Stimulated activated CD4-positive, alpha-beta T cell treated with anti-CD3 and anti-CD28 coated beads, Interleukin-1b, Interleukin-23, amount 100 ng/mL, for 1 hour (primary cell): ENCODE measurements around the gene EMILIN2.

Source experiments
- DNase-seq, 2 donors: peaks; one replicate each; pipeline ENCODE4 v3.0.0-alpha.2; 2020; ENCODE audit warnings: low read depth in 2 of 2

The EMILIN2 gene

DNA sequence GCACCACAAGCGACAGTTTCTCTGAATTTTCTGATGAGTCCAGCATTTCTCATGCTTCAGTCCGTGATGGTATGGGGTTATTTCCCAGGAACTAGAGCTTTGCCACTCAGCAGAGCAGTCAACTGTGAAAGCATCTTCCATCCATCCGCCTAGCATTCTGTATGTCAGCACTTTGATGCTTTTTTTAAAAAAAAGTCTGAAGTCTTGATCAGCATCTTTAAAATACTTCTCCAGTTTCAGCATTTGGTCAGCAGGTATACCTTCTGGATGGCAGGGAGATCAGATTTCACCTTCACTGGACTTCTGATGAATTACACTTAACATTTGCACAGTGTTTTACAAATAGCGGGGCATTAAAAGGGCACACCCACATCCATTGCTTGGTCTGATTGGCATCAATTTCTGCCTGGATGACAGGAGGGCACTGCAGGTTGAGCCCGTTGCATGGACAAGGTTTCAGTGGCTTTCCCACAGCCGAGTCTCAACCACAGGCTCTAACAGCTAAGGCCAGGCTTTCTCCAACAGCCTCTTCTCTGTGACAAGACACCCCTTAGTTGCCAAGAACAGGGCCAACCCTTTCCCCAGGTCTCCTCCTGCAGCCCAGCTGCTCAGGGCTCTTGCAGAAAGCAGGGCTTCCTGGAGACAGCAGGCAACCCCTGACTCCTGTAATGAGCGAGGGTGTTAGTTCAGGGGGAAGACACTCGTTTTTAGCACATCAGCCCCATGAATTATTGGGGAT, 54.0 kb downstream of the EMILIN2 start:
- no peak for DNase-seq

DNA sequence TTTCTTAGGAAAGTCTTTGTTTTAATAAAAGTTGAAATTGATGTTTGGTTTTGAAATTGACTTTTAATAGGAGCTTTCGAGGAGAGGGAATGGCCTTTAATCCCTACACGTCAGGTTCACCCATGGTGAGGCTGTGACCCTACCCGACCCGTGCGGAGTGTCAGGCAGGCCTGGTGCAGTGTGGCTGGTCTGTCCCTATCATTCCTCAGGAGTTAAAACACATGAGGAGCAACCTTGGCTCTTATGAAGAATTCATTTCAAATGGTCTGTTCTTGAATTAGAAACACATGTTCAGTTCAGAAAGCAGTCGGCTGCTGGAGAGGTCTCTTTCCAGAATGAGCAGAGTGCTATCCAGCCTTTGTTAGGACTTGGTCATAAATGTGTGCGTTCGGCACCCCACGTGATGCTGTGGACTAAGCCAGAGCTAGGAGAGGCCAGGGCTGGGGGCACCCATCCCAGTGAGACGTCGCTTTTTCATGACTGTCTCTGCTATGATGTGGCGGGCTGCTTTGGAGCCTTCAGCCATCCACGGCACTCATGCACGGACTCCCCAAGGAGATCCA, 54.7 kb downstream of the EMILIN2 start:
- DNase-seq = no peak

GRCh38 chr18:2902327-2902726, 55.5 kb downstream of the EMILIN2 start:
- DNase-seq = no peak

GRCh38 chr18:2903006-2903405, 56.2 kb downstream of the EMILIN2 start:
- no peak for DNase-seq

- no peak for DNase-seq
Measured at GRCh38 chr18:2905854-2906703, 59.3 kb downstream of the EMILIN2 start.

- DNase-seq = no peak
Measured at GRCh38 chr18:2906704-2907549, 60.1 kb downstream of the EMILIN2 start.

DNA sequence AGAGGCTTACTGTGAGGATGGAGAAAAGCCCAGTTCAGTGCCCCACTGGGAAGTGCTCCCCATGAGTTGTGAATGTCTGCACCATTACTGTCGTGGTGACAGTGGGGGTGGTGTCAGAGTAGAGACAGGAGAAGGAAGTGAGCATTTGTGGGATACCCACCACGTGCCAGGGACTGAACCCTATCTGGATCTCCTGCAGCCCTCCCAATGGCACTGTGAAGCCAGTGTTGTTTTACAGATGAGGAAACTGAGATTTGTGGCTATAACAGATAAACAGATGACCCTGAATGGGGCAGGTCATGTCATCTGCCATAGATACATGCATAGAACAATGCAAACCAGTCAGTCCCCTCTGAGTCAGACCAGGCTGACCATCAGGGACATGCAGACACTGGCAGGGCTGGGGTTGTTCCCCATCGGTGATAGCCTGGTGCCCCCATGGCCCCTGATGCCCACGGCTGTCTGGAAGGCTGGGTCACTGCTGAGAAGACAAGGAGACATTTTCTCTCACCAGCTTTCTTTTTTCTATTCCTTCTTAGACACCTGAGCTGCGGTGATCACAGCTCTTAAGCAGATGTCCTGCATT, 60.8 kb downstream of the EMILIN2 start:
- DNase-seq = no peak

DNA sequence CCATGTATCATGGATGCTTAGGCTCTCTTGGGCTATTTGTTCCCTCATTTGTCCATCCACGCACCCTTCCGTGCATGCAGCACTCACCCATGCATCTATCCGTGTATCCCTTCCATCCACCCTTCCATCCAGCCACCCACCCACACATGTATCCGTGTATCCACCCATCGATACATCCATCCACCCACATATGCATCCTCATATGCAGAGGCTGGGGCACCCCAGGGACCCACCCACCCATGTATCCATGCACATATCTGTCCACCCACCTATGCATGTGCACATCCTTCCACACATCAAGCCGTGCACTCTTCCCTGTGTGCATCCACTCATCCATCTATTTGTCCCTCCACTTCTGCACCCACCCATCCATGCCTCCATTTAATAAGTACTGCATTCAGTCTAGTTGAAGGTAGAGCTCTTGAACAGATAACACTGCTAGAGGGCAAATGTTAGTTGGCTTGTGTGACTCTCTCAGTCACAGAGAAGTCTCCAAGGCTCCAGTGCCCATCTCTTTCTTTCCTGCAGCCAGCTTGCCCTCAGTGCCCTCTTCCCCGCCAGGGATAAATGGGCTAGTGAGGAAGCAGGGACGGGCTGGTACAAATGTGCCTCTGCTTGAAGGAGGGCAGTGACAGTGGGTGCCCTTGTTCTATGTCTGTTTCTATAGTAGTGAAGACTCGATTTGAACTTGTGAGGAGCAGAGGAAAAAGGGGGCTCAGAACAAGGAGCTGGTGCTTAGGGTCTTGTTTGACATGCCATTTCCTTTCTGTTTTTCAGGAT, 61.5 kb downstream of the EMILIN2 start:
- no peak for DNase-seq

GRCh38 chr18:2908946-2909335, 62.1 kb downstream of the EMILIN2 start:
- DNase-seq = no peak

DNA sequence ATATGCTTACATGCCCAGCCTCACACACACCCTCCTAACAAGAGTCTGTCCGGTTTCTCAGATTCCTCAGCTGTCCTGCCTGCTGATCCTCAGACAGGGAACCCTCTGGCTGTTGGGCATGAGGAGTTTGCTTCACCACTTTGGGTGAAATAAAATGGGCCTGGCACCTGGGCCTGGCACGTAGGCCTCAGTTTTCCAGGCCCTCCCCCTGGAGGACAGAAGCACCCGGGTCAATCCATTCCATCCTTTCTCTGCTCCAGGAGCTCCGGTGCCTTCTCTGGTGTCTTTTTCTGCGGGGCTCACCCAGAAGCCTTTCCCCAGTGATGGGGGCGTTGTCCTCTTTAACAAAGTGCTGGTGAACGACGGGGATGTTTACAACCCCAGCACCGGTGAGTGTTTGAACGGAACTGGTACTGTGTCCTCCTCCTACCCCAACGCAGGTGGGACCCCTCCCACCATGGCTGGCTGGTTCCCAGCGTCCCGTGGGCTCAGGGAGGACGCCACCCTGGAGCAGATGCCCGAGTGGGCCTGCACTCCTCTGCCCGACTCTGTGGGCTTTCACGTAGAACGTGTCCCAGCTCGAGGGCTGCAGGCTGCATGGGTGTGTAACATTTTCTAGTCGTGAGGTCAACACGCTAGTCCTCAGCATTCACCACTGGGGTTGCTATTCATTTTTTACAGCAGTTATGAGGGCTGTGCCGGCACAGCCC, 62.8 kb downstream of the EMILIN2 start:
- no peak for DNase-seq

DNA sequence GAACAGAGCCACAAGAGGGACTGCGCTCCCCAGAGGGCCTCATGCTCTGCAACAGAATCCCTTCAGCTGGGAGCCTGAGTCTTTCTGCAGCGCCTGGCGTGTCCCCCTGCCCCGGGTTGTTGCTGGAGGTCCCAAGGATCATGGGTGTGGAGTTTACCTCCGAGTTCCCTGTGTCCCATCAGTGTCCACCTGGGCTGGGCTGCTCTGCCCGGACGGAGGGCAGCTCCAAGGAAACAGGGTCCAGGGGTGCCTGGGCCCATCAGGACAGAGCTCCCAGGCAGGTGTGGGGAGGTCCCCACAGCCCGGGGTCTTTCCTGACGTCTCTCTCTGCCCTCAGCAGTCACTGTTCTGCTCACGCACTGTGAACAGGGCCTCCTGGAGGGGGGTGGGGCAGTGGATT, 63.5 kb downstream of the EMILIN2 start:
- DNase-seq = no peak

DNA sequence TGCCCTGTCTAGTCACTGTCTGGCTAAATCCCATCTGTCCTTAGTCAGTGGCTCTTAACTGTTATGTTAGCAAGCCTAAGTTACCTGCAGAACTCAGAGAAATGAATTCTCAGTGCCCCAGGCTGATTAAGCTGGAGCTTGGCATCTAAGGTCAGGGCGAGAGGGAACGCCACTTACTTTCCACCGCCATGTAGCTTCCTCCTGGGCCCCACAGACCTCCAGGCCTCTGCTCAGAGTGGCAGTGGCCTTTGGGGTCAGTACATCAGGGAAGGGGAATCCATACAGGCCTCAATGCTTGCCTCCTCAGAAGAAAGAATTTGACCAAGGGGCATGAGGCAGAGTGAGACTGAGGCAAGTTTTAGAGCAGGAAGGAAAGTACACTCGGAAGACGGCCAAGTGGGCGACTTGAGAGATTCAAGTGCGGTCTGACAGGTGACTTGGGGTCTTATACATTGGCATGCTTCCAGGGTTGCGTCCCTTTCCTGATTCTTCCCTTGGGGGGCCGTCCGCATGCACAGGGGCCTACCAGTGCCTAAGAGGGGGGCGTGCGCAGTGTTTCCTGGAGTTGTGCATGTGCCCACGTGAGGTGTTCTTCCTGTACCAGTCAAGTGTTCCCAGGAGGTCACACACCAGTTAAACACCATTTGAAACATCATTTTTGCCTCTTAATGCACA, 64.1 kb downstream of the EMILIN2 start:
- no peak for DNase-seq

- DNase-seq = no peak
Measured at GRCh38 chr18:2911533-2911932, 64.7 kb downstream of the EMILIN2 start.

DNA sequence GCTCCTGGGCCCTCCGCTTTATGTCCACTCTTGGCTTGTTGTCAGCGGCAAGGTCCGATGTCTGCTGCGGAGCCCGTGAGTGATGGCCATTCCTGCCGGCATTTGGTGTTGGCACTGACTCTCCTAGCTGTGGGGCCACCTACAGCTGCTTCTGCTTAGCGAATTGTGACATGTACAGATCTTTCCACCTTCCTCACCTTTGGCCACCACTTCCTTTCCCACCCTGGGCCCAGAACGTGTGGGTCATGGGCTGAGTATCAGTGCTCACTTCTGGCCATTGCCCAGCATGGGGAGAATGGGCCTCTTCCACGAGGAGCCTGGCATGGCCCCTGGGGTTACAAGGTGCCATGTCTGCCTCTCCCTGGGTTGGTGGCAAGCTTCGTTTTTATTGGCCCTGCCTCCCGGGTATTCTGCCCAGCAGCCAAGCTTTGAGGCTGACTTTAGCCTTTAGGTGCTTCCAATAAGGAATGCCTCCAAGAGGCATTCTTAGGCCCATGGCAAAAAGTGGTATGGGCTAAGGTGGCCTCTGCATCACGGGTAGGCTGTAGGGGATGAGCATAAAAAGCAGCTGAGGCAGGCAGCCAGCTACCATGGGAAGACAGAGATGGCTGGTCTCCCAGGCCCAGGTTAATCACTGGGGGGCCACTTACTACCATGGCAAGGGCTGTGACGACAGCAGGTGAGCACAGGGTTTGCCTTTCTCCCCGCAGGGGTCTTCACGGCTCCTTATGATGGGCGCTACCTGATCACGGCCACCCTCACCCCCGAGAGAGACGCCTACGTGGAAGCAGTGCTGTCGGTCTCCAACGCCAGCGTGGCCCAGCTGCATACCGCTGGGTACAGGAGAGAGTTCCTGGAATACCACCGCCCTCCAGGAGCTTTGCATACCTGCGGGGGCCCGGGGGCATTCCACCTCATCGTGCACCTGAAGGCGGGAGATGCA, 65.8 kb downstream of the EMILIN2 start:
- DNase-seq = no peak

- no peak for DNase-seq
Measured at GRCh38 chr18:2913398-2914005, 66.7 kb downstream of the EMILIN2 start.

DNA sequence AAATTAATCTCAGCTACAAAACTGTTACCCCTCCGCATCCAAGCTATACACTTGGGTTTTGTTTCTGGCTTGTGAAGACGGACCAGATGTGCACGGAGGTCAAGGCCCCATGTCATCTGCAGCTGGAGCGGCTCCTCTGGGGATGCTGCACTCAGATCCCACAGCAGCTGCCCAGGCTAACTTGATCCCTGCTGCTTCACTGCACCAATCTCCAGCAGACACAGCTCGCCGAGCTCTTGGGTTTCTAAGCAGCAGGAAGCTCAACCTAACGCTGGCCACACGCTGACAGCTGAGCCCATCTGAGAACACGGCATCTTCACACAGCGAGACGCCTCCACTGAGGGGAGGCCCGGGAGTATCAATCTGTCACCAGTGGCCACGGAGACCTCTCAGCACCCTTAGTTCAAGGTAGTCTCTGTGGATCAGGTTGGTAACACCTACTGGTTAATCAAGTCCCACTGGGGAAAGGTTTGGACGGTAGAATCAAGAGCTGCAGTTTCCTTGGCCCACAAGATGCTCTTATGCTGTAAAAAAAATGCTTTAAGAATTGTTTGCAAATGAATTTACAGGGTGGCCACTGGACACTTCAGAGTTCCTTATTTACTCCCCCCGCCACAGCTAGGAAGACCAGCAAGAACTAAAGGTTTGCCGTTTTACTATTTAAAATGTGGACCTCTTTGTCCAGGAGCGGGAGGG, 67.5 kb downstream of the EMILIN2 start:
- no peak for DNase-seq

GRCh38 chr18:2914881-2915240, 68.1 kb downstream of the EMILIN2 start:
- no peak for DNase-seq
